HepG2 (cell line): ENCODE measurements around the gene OBSL1. TPM values are rescaled to one million over a fixed set of nuclear protein-coding genes. Genes with fewer than 3 reads are reported as not detected.

Experiments
- ATAC-seq: fragments of 200-7000 bp; cut with Tn5 transposase; 3 replicates; pipeline ENCODE4 v1.9.1; 2020; ENCODE audit warnings: mild to moderate bottlenecking, moderate library complexity
- BruUV-seq: library from RNA; stranded (reverse); fragments of 400-500 nt; replicated peaks from 2 replicates; lab custom pipeline; 2021; lab: Mats Ljungman, UMichigan
- CTCF ChIA-PET: fragments of 300-600 bp; formaldehyde crosslinking; extraction: SDS; loops from one replicate; lab custom pipeline; 2021; ENCODE audit warnings: low total read pairs, inconsistent platforms, low intra/inter-chr PET ratio; lab: Yijun Ruan, JAX
- POLR2A ChIA-PET: fragments of 350-600 bp; sonication (Branson Sonifier 250); formaldehyde crosslinking; loops from one replicate; lab custom pipeline; 2020; ENCODE audit warnings: antibody characterized with exemption, inconsistent platforms; lab: Yijun Ruan, JAX
- DNase-seq: peaks from one replicate; pipeline ENCODE4 v3.0.0-alpha.2; 2015; ENCODE audit warnings: low spot score
- FAIRE-seq: peaks from 3 replicates; lab custom pipeline; 2011; peaks lifted over from hg19 to GRCh38; lab: Jason Lieb, UNC
- H2AFZ ChIP-seq: one replicate; pipeline ENCODE4 v1.6.1; 2011; ENCODE audit warnings: low read length, inconsistent platforms
- H3K27ac ChIP-seq: fragments of 300-600 bp; 3 replicates; pipeline ENCODE4 v1.8.0; 2011; ENCODE audit warnings: mixed run types, mild to moderate bottlenecking, mixed read lengths, low read length, inconsistent platforms; ENCODE audit not compliant: insufficient read depth; ENCODE audit errors: extremely low read length
- H3K27me3 ChIP-seq, 2 experiments: fragments of 200-600 bp in 1 of 2; 2 replicates in 1 of 2; 3 replicates in 1 of 2; pipeline versions ENCODE4 v1.6.0 to v1.8.0; 2011; ENCODE audit warnings: low read length in 2 of 2, mild to moderate bottlenecking in 2 of 2, moderate library complexity in 2 of 2, inconsistent platforms in 1 of 2; ENCODE audit not compliant: insufficient read depth in 2 of 2, control insufficient read depth in 1 of 2
- H3K36me3 ChIP-seq, 2 experiments: fragments of 200-600 bp in 1 of 2; replicated peaks in 1 of 2; 2 replicates in 1 of 2; 3 replicates in 1 of 2; pipeline versions ENCODE4 v1.5.1 to v1.8.0; 2011; ENCODE audit warnings: low read length in 2 of 2, inconsistent platforms in 1 of 2; ENCODE audit not compliant: insufficient read depth in 2 of 2, control insufficient read depth in 1 of 2
- H3K4me1 ChIP-seq: 2 replicates; pipeline ENCODE4 v1.5.1; 2012; ENCODE audit warnings: low read length, inconsistent platforms; ENCODE audit not compliant: insufficient read depth
- H3K4me2 ChIP-seq: 2 replicates; pipeline ENCODE4 v1.6.0; 2011; ENCODE audit warnings: low read depth, low read length, inconsistent platforms
- H3K4me3 ChIP-seq, 3 experiments: fragments of 200-600 bp in 1 of 3; sonication (generic), shearing (Covaris generic) in 1 of 3; replicated peaks in 1 of 3; 2 replicates each; pipeline ENCODE4 v1.5.1; 2011 to 2016; ENCODE audit warnings: low read length in 3 of 3, inconsistent platforms in 2 of 3, low read depth in 2 of 3, mild to moderate bottlenecking in 2 of 3, control low read depth in 1 of 3, mixed read lengths in 1 of 3; ENCODE audit not compliant: insufficient read depth in 1 of 3
- H3K79me2 ChIP-seq: one replicate; pipeline ENCODE4 v1.6.1; 2011; ENCODE audit warnings: low read length, inconsistent platforms; ENCODE audit not compliant: insufficient read depth
- H3K9ac ChIP-seq: 2 replicates; pipeline ENCODE4 v1.6.0; 2011; ENCODE audit warnings: mild to moderate bottlenecking, low read depth, low read length, inconsistent platforms; ENCODE audit not compliant: insufficient read depth
- H3K9me3 ChIP-seq: 2 replicates; pipeline ENCODE4 v1.5.1; 2012; ENCODE audit warnings: mild to moderate bottlenecking, low read length
- H4K20me1 ChIP-seq: 2 replicates; pipeline ENCODE4 v1.6.0; 2011; ENCODE audit warnings: inconsistent platforms, mild to moderate bottlenecking, low read length, moderate library complexity; ENCODE audit not compliant: insufficient read depth
- AKAP8 ChIP-seq: sonication (generic); formaldehyde crosslinking; IDR thresholded peaks from 2 replicates; pipeline ENCODE4 v1.5.1; 2020; ENCODE audit warnings: mild to moderate bottlenecking, missing genetic modification reagents
- ATF7-NPFF ChIP-seq: sonication (generic); formaldehyde crosslinking; IDR thresholded peaks from 2 replicates; pipeline ENCODE4 v1.8.1; 2023; ENCODE audit warnings: mild to moderate bottlenecking, low read depth, missing genetic modification reagents, moderate library complexity
- ATRX ChIP-seq: sonication (generic); formaldehyde crosslinking; IDR thresholded peaks from 2 replicates; pipeline ENCODE4 v1.4.0; 2020; ENCODE audit warnings: missing genetic modification reagents, borderline replicate concordance
- ELK4 ChIP-seq: sonication (generic); formaldehyde crosslinking; IDR thresholded peaks from 2 replicates; pipeline ENCODE4 v1.9.0; 2021; ENCODE audit warnings: missing genetic modification reagents, borderline replicate concordance
- HOXA3 ChIP-seq: sonication (generic); formaldehyde crosslinking; IDR thresholded peaks from 2 replicates; pipeline ENCODE4 v1.5.0; 2020; ENCODE audit warnings: missing genetic modification reagents
- ISL2 ChIP-seq: sonication (generic); formaldehyde crosslinking; IDR thresholded peaks from 2 replicates; pipeline ENCODE4 v1.5.0; 2020; ENCODE audit warnings: missing genetic modification reagents
- JUND ChIP-seq: sonication (generic); formaldehyde crosslinking; IDR thresholded peaks from 2 replicates; pipeline ENCODE4 v1.8.0; 2022; ENCODE audit warnings: mild to moderate bottlenecking, missing genetic modification reagents
- MAFG ChIP-seq: sonication (generic); formaldehyde crosslinking; IDR thresholded peaks from 2 replicates; pipeline ENCODE4 v1.5.1; 2020; ENCODE audit warnings: mild to moderate bottlenecking, missing genetic modification reagents
- MYC ChIP-seq: sonication (generic); formaldehyde crosslinking; IDR thresholded peaks from 2 replicates; pipeline ENCODE4 v1.9.0; 2021; ENCODE audit warnings: missing genetic modification reagents, borderline replicate concordance
- PBX2 ChIP-seq: IDR thresholded peaks from 2 replicates; pipeline ENCODE4 v1.6.1; 2016; ENCODE audit warnings: control low read depth
- POGK ChIP-seq: sonication (generic); formaldehyde crosslinking; conservative IDR thresholded peaks from 2 replicates; pipeline ENCODE4 v1.8.0; 2022; ENCODE audit warnings: mild to moderate bottlenecking, moderate library complexity, missing genetic modification reagents
- RCOR2 ChIP-seq: IDR thresholded peaks from 2 replicates; pipeline ENCODE4 v1.6.1; 2016; ENCODE audit warnings: missing biosample characterization, missing genetic modification reagents
- SNRNP70 ChIP-seq: fragments of 200-400 bp; formaldehyde crosslinking; IDR thresholded peaks from 2 replicates; pipeline ENCODE4 v1.6.1; 2017; ENCODE audit warnings: mild to moderate bottlenecking, low read depth, low read length, moderate library complexity
- TFAP4 ChIP-seq: sonication (generic); IDR thresholded peaks from 2 replicates; pipeline ENCODE4 v1.6.1; 2016; ENCODE audit warnings: low read depth, borderline replicate concordance
- TOE1 ChIP-seq: sonication (generic); formaldehyde crosslinking; IDR thresholded peaks from 2 replicates; pipeline ENCODE4 v1.4.0; 2020; ENCODE audit warnings: mild to moderate bottlenecking, missing genetic modification reagents
- U2AF1 ChIP-seq: fragments of 200-400 bp; formaldehyde crosslinking; optimal IDR thresholded peaks from 2 replicates; pipeline ENCODE3; 2017; ENCODE audit warnings: mild to moderate bottlenecking, low read depth, low read length
- ZBTB21 ChIP-seq: sonication (generic); formaldehyde crosslinking; IDR thresholded peaks from 2 replicates; pipeline ENCODE4 v1.4.0; 2020; ENCODE audit warnings: missing genetic modification reagents
- ZFP37 ChIP-seq: sonication (generic); formaldehyde crosslinking; IDR thresholded peaks from 2 replicates; pipeline ENCODE4 v1.4.0; 2020; ENCODE audit warnings: missing genetic modification reagents, borderline replicate concordance
- ZNF556 ChIP-seq: sonication (generic); formaldehyde crosslinking; IDR thresholded peaks from 2 replicates; pipeline ENCODE4 v1.4.0; 2020; ENCODE audit warnings: mild to moderate bottlenecking, missing genetic modification reagents, borderline replicate concordance
- ZNF724P ChIP-seq: sonication (generic); formaldehyde crosslinking; IDR thresholded peaks from 2 replicates; pipeline ENCODE4 v1.8.0; 2022; ENCODE audit warnings: missing genetic modification reagents, borderline replicate concordance
- WGBS: methylation state at CpG from one replicate; pipeline ENCODE4 v1.1.6; 2017; ENCODE audit warnings: low lambda C conversion rate; 5-methylcytosine and 5-hydroxymethylcytosine counted together
- in situ Hi-C: cut with HindIII; loops from 2 replicates; pipeline ENCODE4 v1.10.0; 2017; ENCODE audit warnings: low pct_unique_long_range_greater_than_20kb; ENCODE audit not compliant: extremely low pct_ligation_motif_present
- intact Hi-C: fragments of 100-400 bp; cut with micrococcal nuclease; formaldehyde crosslinking; loops from one replicate; pipeline ENCODE4 v1.10.0; 2022; ENCODE audit not compliant: unreplicated experiment
- polyA plus RNA-seq, 8 experiments: library from polyadenylated mRNA; depleted of rRNA in 3 of 8; stranded (reverse) in 7 of 8; unstranded in 1 of 8; fragments of >200 nt; fragmentation: Illumina TruSeq in 4 of 8; extraction: Trizol in 4 of 8; gene quantifications; 2 replicates each; pipeline versions ENCODE4 v1.2.1 to v1.2.3, GENCODE V29; 2011 to 2016; ENCODE audit warnings: low read depth in 4 of 8, missing spikeins in 1 of 8, mixed read lengths in 1 of 8; ENCODE audit not compliant: insufficient read depth in 1 of 8
- total RNA-seq, 5 experiments: library from RNA; depleted of rRNA; stranded (reverse); fragments of >200 nt; fragmentation: Illumina TruSeq; extraction: Trizol; gene quantifications; 2 replicates each; pipeline ENCODE4 v1.2.3, GENCODE V29; 2016; ENCODE audit warnings: low read depth in 1 of 5

OBSL1 gene
- total and polyA plus RNA-seq, 2 of the 13 experiments (the other 11 are each of a cell fraction or from before 2014, with no cell fraction given) = 86.7 to 218 TPM

GRCh38 chr2:219508971-219509779, 62.2 kb downstream of the OBSL1 start (continued):
- TF ChIP-seq PBX2 (CRISPR knock-in tag) (no peak), ZBTB21 (CRISPR knock-in tag) (no peak), U2AF1 (no peak), ATRX (CRISPR knock-in tag) (no peak), RCOR2 (CRISPR knock-in tag) (no peak), ISL2 (CRISPR knock-in tag) (no peak), JUND (CRISPR knock-in tag) (no peak), MAFG (no peak)

GRCh38 chr2:219508444-219508734, 63.0 kb downstream of the OBSL1 start:
- Histone ChIP-seq H3K9me3 (no peaks in the 10 kb centered on the region), H3K4me1 (peaks cover 25% of the 10 kb centered on the region), H4K20me1 (peaks cover 5% of the 10 kb centered on the region; the same call in 1 of the 2 replicates), H3K36me3 (peaks cover 15 to 26% of the 10 kb centered on the region in 2 experiments), H3K79me2 (no peaks in the 10 kb centered on the region), H3K4me2 (no peak overlapping the region), H2AFZ (no peak overlapping the region), H3K27me3 (peaks cover 5 to 25% of the 10 kb centered on the region in 2 experiments; a peak in 3 of 5 replicates), H3K9ac (no peak overlapping the region), H3K4me3 (no peak overlapping the region), H3K27ac (no peak overlapping the region)
- ChIA-PET CTCF (no interaction called here), POLR2A (interaction anchor here (7.7 kb wide), 1 partner anchor 9 kb away, joined by 94 read pairs; the partner anchor contains the start of gene GMPPA)
- no TSS peak for BruUV-seq
- FAIRE-seq (no peak), ATAC-seq (no peak), DNase-seq (no peak)
- intact Hi-C loops = no loop called here
- whole genome bisulfite sequencing = 94% methylated on average over 4 of the region's 4 CpGs
- in situ Hi-C loops = no loop called here
- TF ChIP-seq ZNF724P (CRISPR knock-in tag) = no peak
- TF ChIP-seq MAFG = no peak
- TF ChIP-seq ATF7-NPFF = no peak
- no peak for TF ChIP-seq ZFP37 (CRISPR knock-in tag)
- TF ChIP-seq ELK4 (CRISPR knock-in tag) = no peak
- no peak for TF ChIP-seq SNRNP70
- TF ChIP-seq HOXA3 (CRISPR knock-in tag) = no peak
- TF ChIP-seq AKAP8 (CRISPR knock-in tag) = no peak
- TF ChIP-seq TFAP4 = no peak
- no peak for TF ChIP-seq MYC (CRISPR knock-in tag)
- no peak for TF ChIP-seq TOE1
- no peak for TF ChIP-seq ZNF556 (CRISPR knock-in tag)
- no peak for TF ChIP-seq POGK (CRISPR knock-in tag)
